GM12801 (cell line): ENCODE data around the gene PHACTR1.

Experiments used
- CTCF ChIP-seq: IDR thresholded peaks from one replicate; pipeline ENCODE4 v1.5.1; 2011; ENCODE audit warnings: control low read depth; ENCODE audit not compliant: insufficient read length; ENCODE audit errors: extremely low read depth

PHACTR1 gene

GRCh38 chr6:13319891-13320564 is 603.5 kb downstream of the PHACTR1 start:
- no peak for TF ChIP-seq CTCF

- no peak for TF ChIP-seq CTCF
These were observed 611.1 kb downstream of the PHACTR1 start for GRCh38 chr6:13327691-13328075.

- TF ChIP-seq CTCF: no peak
These were observed 611.7 kb downstream of the PHACTR1 start, which contains the start of gene TBC1D7 for GRCh38 chr6:13328076-13328874. Gene TBC1D7, minus strand, starts transcription at chr6:13328537. Its CDS starts 1,639 bp downstream, at chr6:13326898.

GRCh38 chr6:13328875-13329183 is 612.3 kb downstream of the PHACTR1 start:
- no peak for TF ChIP-seq CTCF

GRCh38 chr6:13331516-13332348 is 615.2 kb downstream of the PHACTR1 start:
- no peak for TF ChIP-seq CTCF

- TF ChIP-seq CTCF: no peak
These were observed 615.8 kb downstream of the PHACTR1 start for GRCh38 chr6:13332349-13332706.

- no peak for TF ChIP-seq CTCF
These were observed 618.4 kb downstream of the PHACTR1 start for GRCh38 chr6:13334953-13335352.
